ENCODE data around the gene CFAP77.
"Not testable (repeated sequence)": the region's sequence is repeated elsewhere in the genome, so short reads cannot be mapped to it uniquely, and the experiment has no call there.

The CFAP77 gene

GRCh38 chr9:132369421-132369820 is 40.6 kb upstream of the CFAP77 start:
- no peak overlapping the region for H3K4ac ChIP-seq (ENCODE audit: low read depth, low read length)
- H2AK5ac ChIP-seq (ENCODE audit: low read length): no peak overlapping the region
- no peak overlapping the region for H3K4me3 ChIP-seq (ENCODE audit: low read length)
- H3K18ac ChIP-seq (ENCODE audit: low read length): no peak overlapping the region
- no CpG with 5 or more reads among the region's 4 CpGs for WGBS (ENCODE audit: extremely low coverage, insufficient coverage, low lambda C conversion rate)
- H3K79me2 ChIP-seq (ENCODE audit: control insufficient read depth, insufficient read depth, low read length): no peaks in the 10 kb centered on the region
- H4K8ac ChIP-seq (ENCODE audit: low read depth, low read length): no peak overlapping the region
- H3K79me1 ChIP-seq (ENCODE audit: low read length): no peaks in the 10 kb centered on the region
- H3K56ac ChIP-seq (ENCODE audit: low read length): no peak overlapping the region
- H3K27me3 ChIP-seq (ENCODE audit: insufficient read depth, low read length, poor library complexity): no peaks in the 10 kb centered on the region
- no peak overlapping the region for H3K9ac ChIP-seq (ENCODE audit: low read length)
- no peak overlapping the region for H2BK120ac ChIP-seq (ENCODE audit: low read depth, low read length)
- H3K4me2 ChIP-seq (ENCODE audit: low read length): no peak overlapping the region
- H4K5ac ChIP-seq (ENCODE audit: low read length): no peak overlapping the region
- H2BK15ac ChIP-seq (replicated peaks; ENCODE audit: low read depth): no peak overlapping the region
- no peaks in the 10 kb centered on the region for H3K36me3 ChIP-seq (ENCODE audit: control insufficient read depth, insufficient read depth, low read length)
- H2BK5ac ChIP-seq (ENCODE audit: low read length): no peak overlapping the region
- no peak overlapping the region for H3K23ac ChIP-seq (ENCODE audit: low read length)
- H3K27ac ChIP-seq (ENCODE audit: low read depth, low read length): no peak overlapping the region
- DNase-seq: no peak
- H3K4me1 ChIP-seq (ENCODE audit: control insufficient read depth, low read depth, low read length): no peaks in the 10 kb centered on the region

DNA sequence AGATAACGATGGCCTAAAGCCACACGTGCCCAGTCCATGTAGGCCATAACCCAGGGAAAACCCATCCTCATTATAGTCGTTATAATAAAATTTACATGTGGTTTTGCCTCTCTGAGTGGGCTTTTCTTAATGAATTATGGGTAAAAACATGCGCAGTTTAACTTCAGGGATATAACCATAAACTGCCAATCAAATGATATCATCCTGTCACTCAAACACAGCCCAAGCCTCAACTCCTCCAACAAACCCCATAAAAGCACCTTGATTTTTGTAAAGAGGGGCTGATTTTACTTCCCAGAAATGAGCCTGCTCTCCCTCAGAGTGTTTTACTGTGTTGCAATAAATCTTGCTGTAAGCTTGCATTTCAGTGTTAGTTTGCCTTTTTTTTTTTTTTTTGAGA is 39.4 kb upstream of the CFAP77 start:
- H3K79me1 ChIP-seq (ENCODE audit: low read length): no peaks in the 10 kb centered on the region
- H3K27me3 ChIP-seq (ENCODE audit: insufficient read depth, low read length, poor library complexity): no peaks in the 10 kb centered on the region
- H2AK5ac ChIP-seq (ENCODE audit: low read length): no peak overlapping the region
- no peak overlapping the region for H3K4me2 ChIP-seq (ENCODE audit: low read length)
- H3K4me3 ChIP-seq (ENCODE audit: low read length): no peak overlapping the region
- H3K18ac ChIP-seq (ENCODE audit: low read length): no peak overlapping the region
- no peak overlapping the region for H4K8ac ChIP-seq (ENCODE audit: low read depth, low read length)
- no peak overlapping the region for H3K23ac ChIP-seq (ENCODE audit: low read length)
- H2BK15ac ChIP-seq (replicated peaks; ENCODE audit: low read depth): no peak overlapping the region
- H3K4ac ChIP-seq (ENCODE audit: low read depth, low read length): no peak overlapping the region
- H3K4me1 ChIP-seq (ENCODE audit: control insufficient read depth, low read depth, low read length): no peaks in the 10 kb centered on the region
- H3K36me3 ChIP-seq (ENCODE audit: control insufficient read depth, insufficient read depth, low read length): no peaks in the 10 kb centered on the region
- no peak overlapping the region for H4K5ac ChIP-seq (ENCODE audit: low read length)
- H3K79me2 ChIP-seq (ENCODE audit: control insufficient read depth, insufficient read depth, low read length): no peaks in the 10 kb centered on the region
- WGBS (ENCODE audit: extremely low coverage, insufficient coverage, low lambda C conversion rate): no CpG with 5 or more reads among the region's 4 CpGs
- no peak overlapping the region for H2BK5ac ChIP-seq (ENCODE audit: low read length)
- H3K9ac ChIP-seq (ENCODE audit: low read length): no peak overlapping the region
- no peak for DNase-seq
- H3K56ac ChIP-seq (ENCODE audit: low read length): no peak overlapping the region
- H2BK120ac ChIP-seq (ENCODE audit: low read depth, low read length): no peak overlapping the region
- no peak overlapping the region for H3K27ac ChIP-seq (ENCODE audit: low read depth, low read length)

GRCh38 chr9:132372177-132373095 is 37.6 kb upstream of the CFAP77 start:
- Histone ChIP-seq H3K23ac (ENCODE audit: low read length) (no peak overlapping the region), H3K4me1 (ENCODE audit: control insufficient read depth, low read depth, low read length) (no peaks in the 10 kb centered on the region), H3K79me1 (ENCODE audit: low read length) (no peaks in the 10 kb centered on the region), H2AK5ac (ENCODE audit: low read length) (no peak overlapping the region), H3K4me3 (ENCODE audit: low read length) (no peak overlapping the region), H3K4ac (ENCODE audit: low read depth, low read length) (no peak overlapping the region), H4K5ac (ENCODE audit: low read length) (no peak overlapping the region), H3K79me2 (ENCODE audit: control insufficient read depth, insufficient read depth, low read length) (no peaks in the 10 kb centered on the region), H3K9ac (ENCODE audit: low read length) (no peak overlapping the region), H3K27ac (ENCODE audit: low read depth, low read length) (no peak overlapping the region), H2BK5ac (ENCODE audit: low read length) (no peak overlapping the region), H3K18ac (ENCODE audit: low read length) (no peak overlapping the region), H3K27me3 (ENCODE audit: insufficient read depth, low read length, poor library complexity) (no peaks in the 10 kb centered on the region), H3K56ac (ENCODE audit: low read length) (no peak overlapping the region), H3K4me2 (ENCODE audit: low read length) (no peak overlapping the region), H2BK15ac (replicated peaks; ENCODE audit: low read depth) (no peak overlapping the region), H3K36me3 (ENCODE audit: control insufficient read depth, insufficient read depth, low read length) (peaks cover 3% of the 10 kb centered on the region), H2BK120ac (ENCODE audit: low read depth, low read length) (no peak overlapping the region), H4K8ac (ENCODE audit: low read depth, low read length) (no peak overlapping the region)
- DNase-seq: peak; percentile 25
- WGBS (ENCODE audit: extremely low coverage, insufficient coverage, low lambda C conversion rate): no CpG with 5 or more reads among the region's 14 CpGs

DNA sequence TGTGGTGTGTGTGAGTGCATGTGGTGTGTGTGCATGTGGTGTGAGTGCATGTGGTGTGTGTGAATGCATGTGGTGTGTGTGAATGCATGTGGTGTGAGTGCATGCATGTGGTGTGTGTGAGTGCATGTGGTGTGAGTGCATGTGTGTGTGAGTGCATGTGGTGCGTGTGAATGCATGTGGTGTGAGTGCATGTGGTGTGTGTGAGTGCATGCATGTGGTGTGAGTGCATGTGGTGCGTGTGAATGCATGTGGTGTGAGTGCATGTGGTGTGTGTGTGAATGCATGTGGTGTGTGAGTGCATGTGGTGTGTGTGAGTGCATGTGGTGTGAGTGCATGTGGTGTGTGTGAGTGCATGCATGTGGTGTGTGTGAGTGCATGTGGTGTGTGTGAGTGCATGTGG is 32.2 kb upstream of the CFAP77 start:
- no CpG with 5 or more reads among the region's 2 CpGs for WGBS (ENCODE audit: extremely low coverage, insufficient coverage, low lambda C conversion rate)
- not testable (repeated sequence) for H2BK120ac ChIP-seq (ENCODE audit: low read depth, low read length)

DNA sequence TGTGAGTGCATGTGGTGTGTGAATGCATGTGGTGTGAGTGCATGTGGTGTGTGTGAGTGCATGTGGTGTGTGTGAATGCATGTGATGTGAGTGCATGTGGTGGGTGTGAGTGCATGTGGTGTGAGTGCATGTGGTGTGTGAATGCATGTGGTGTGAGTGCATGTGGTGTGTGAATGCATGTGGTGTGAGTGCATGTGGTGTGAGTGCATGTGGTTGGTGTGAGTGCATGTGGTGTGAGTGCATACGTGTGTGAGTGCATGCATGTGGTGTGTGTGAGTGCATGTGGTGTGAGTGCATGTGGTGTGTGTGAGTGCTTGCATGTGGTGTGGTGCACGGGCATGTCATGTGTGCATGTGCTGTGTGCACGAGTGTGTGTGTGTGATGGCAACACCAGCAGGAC is 31.6 kb upstream of the CFAP77 start:
- H3K4ac ChIP-seq (ENCODE audit: low read depth, low read length); H4K8ac ChIP-seq (ENCODE audit: low read depth, low read length); H3K79me1 ChIP-seq (ENCODE audit: low read length); H3K23ac ChIP-seq (ENCODE audit: low read length); H2BK15ac ChIP-seq (replicated peaks; ENCODE audit: low read depth); H3K27ac ChIP-seq (ENCODE audit: low read depth, low read length); H2BK120ac ChIP-seq (ENCODE audit: low read depth, low read length); H3K56ac ChIP-seq (ENCODE audit: low read length); H3K4me1 ChIP-seq (ENCODE audit: control insufficient read depth, low read depth, low read length); H3K27me3 ChIP-seq (ENCODE audit: insufficient read depth, low read length, poor library complexity); H4K5ac ChIP-seq (ENCODE audit: low read length); H2AK5ac ChIP-seq (ENCODE audit: low read length); DNase-seq; H3K4me3 ChIP-seq (ENCODE audit: low read length); H3K4me2 ChIP-seq (ENCODE audit: low read length); H2BK5ac ChIP-seq (ENCODE audit: low read length); H3K9ac ChIP-seq (ENCODE audit: low read length); H3K79me2 ChIP-seq (ENCODE audit: control insufficient read depth, insufficient read depth, low read length); H3K18ac ChIP-seq (ENCODE audit: low read length): not testable (repeated sequence)
- peaks cover 18% of the 10 kb centered on the region for H3K36me3 ChIP-seq (ENCODE audit: control insufficient read depth, insufficient read depth, low read length)
- WGBS (ENCODE audit: extremely low coverage, insufficient coverage, low lambda C conversion rate): no CpG with 5 or more reads among the region's 3 CpGs

More for the DNA sequence above, 32.2 kb upstream of the CFAP77 start:
- H3K9ac ChIP-seq (ENCODE audit: low read length); H2AK5ac ChIP-seq (ENCODE audit: low read length); H3K4me1 ChIP-seq (ENCODE audit: control insufficient read depth, low read depth, low read length); H3K4ac ChIP-seq (ENCODE audit: low read depth, low read length); H2BK15ac ChIP-seq (replicated peaks; ENCODE audit: low read depth); H3K56ac ChIP-seq (ENCODE audit: low read length); H2BK5ac ChIP-seq (ENCODE audit: low read length); H3K23ac ChIP-seq (ENCODE audit: low read length); H3K4me3 ChIP-seq (ENCODE audit: low read length); H3K27ac ChIP-seq (ENCODE audit: low read depth, low read length); H3K4me2 ChIP-seq (ENCODE audit: low read length); DNase-seq; H3K27me3 ChIP-seq (ENCODE audit: insufficient read depth, low read length, poor library complexity); H3K18ac ChIP-seq (ENCODE audit: low read length); H3K79me1 ChIP-seq (ENCODE audit: low read length); H4K5ac ChIP-seq (ENCODE audit: low read length); H3K79me2 ChIP-seq (ENCODE audit: control insufficient read depth, insufficient read depth, low read length); H4K8ac ChIP-seq (ENCODE audit: low read depth, low read length): not testable (repeated sequence)
- H3K36me3 ChIP-seq (ENCODE audit: control insufficient read depth, insufficient read depth, low read length): peaks cover 18% of the 10 kb centered on the region
